ENCODE data around the gene RNF13.

GRCh38 chr3:149941186-149941585, 128.2 kb downstream of the RNF13 start:
- no peak for TF ChIP-seq GLIS3 (CRISPR knock-in tag; IDR thresholded peaks at IDR 0.05)
- TF ChIP-seq, protein P1, sequence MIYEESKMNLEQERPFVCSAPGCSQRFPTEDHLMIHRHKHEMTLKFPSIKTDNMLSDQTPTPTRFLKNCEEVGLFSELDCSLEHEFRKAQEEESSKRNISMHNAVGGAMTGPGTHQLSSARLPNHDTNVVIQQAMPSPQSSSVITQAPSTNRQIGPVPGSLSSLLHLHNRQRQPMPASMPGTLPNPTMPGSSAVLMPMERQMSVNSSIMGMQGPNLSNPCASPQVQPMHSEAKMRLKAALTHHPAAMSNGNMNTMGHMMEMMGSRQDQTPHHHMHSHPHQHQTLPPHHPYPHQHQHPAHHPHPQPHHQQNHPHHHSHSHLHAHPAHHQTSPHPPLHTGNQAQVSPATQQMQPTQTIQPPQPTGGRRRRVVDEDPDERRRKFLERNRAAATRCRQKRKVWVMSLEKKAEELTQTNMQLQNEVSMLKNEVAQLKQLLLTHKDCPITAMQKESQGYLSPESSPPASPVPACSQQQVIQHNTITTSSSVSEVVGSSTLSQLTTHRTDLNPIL (CRISPR knock-in tag; IDR thresholded peaks at IDR 0.05; ENCODE audit: low read depth), result no peak

All from SK-N-SH treated with all-trans-retinoic acid at 6 μM for 48 hours (cell line).